Lung (tissue), 12 donors: ENCODE results near the gene CYP27B1. TPM values are rescaled to one million over a fixed set of nuclear protein-coding genes. Genes with fewer than 3 reads are reported as not detected.

Source experiments
- ATAC-seq: fragments of 200-7000 bp; cut with Tn5 transposase; one replicate; pipeline ENCODE4 v1.9.1; 2020; ENCODE audit warnings: moderate number of reproducible peaks; ENCODE audit not compliant: insufficient read depth, low FRiP score
- DNase-seq, 3 donors: peaks; one replicate each; pipeline ENCODE4 v3.0.0-alpha.2; 2013 to 2017
- H3K27ac ChIP-seq, 2 donors: one replicate each; pipeline ENCODE4 v1.5.1; 2013; ENCODE audit warnings: mild to moderate bottlenecking in 2 of 2, moderate library complexity in 2 of 2, control low read depth in 1 of 2, inconsistent platforms in 1 of 2, low read depth in 1 of 2, low read length in 1 of 2
- H3K27me3 ChIP-seq, 3 donors: one replicate each; pipeline ENCODE4 v1.5.1; 2013; ENCODE audit warnings: low read length in 2 of 3; ENCODE audit not compliant: control insufficient read depth in 3 of 3, insufficient read depth in 3 of 3
- H3K36me3 ChIP-seq, 4 donors: one replicate each; pipeline ENCODE4 v1.5.1; 2013; ENCODE audit warnings: low read length in 4 of 4, mild to moderate bottlenecking in 1 of 4, moderate library complexity in 1 of 4; ENCODE audit not compliant: control insufficient read depth in 4 of 4, insufficient read depth in 4 of 4
- H3K4me1 ChIP-seq, 5 donors: one replicate each; pipeline ENCODE4 v1.5.1; 2013; ENCODE audit warnings: low read length in 5 of 5, mild to moderate bottlenecking in 2 of 5, moderate library complexity in 1 of 5; ENCODE audit not compliant: control insufficient read depth in 5 of 5, insufficient read depth in 5 of 5
- H3K4me3 ChIP-seq: one replicate; pipeline ENCODE4 v1.5.1; 2013; ENCODE audit warnings: mild to moderate bottlenecking, control low read depth, moderate library complexity
- H3K9ac ChIP-seq, 2 donors: one replicate each; pipeline ENCODE4 v1.5.1; 2013; ENCODE audit warnings: low read length in 2 of 2, control low read depth in 1 of 2; ENCODE audit not compliant: insufficient read depth in 1 of 2
- H3K9me3 ChIP-seq, 4 donors: one replicate each; pipeline ENCODE4 v1.5.1; 2013; ENCODE audit warnings: low read length in 3 of 4, mild to moderate bottlenecking in 1 of 4, moderate library complexity in 1 of 4; ENCODE audit not compliant: control insufficient read depth in 4 of 4, insufficient read depth in 3 of 4
- WGBS, 2 donors: extraction: QIAGEN DNeasy Blood & Tissue Kit; methylation state at CpG; one replicate each; pipeline ENCODE4 v1.1.7; 2013; 5-methylcytosine and 5-hydroxymethylcytosine counted together
- polyA plus RNA-seq, 2 donors: library from polyadenylated mRNA; stranded (reverse); fragments of 200-250 nt; gene quantifications; one replicate each; pipeline ENCODE4 v1.2.1, GENCODE V29; 2013
- total RNA-seq, 2 donors: library from RNA; depleted of rRNA in 1 of 2; stranded (reverse); fragments of >200 nt in 1 of 2; gene quantifications; one replicate each; pipeline ENCODE4 v1.2.1, GENCODE V29; 2014 to 2021
- TF ChIP-seq, protein P1 (sequence below): IDR thresholded peaks from 2 replicates; pipeline ENCODE4 v1.5.1; 2012; ENCODE audit warnings: mild to moderate bottlenecking; ENCODE audit errors: control extremely low read depth, extremely low read depth
- donor health status: control.
- donor health status: control.
- donor health status: Bipolar disorder and iron deficiency.
- donor health status: healthy.
- donor health status: DM: yes; HTN: yes; CAD: no.

CYP27B1 gene
- total and polyA plus RNA-seq, 4 donors = 1.7 to 5.8 (median 3.6) TPM

DNA sequence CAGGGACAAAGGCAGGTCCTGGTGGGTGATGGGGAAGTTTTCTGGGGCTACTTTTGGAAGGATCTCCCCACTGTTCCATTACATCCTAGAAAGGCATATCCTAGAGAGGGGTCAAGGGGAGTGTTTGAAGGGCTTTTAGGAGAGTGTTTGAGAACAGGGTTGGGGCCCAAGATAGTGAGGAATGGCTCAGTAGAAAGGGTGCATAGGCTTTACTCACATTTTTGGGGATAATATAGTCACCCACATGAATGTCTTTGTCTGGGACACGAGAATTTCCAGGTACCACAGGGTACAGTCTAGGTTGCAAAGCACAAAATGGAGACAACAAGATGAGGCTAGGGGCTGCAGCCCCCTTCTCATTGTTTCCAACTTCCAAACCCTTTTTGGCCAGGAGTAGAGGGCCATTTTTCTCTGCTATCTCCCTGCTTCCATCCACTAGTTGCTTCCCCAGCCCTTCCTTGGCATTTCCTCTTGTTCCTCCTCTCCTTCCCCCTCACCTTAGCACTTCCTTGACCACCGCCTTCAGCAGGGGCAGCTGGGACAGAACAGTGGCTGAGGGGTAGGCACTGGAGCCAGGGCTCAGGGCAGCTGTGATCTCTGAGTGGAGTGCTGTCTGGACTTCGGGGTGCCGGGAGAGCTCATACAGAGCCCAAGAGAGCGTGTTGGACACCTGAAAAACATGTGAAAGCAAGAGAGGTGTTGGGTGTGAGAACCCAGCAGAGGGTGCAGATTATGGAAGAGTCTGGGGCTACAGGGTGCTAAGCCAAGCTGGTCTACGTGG is 2.8 kb downstream of the CYP27B1 start:
- TF ChIP-seq, protein P1, sequence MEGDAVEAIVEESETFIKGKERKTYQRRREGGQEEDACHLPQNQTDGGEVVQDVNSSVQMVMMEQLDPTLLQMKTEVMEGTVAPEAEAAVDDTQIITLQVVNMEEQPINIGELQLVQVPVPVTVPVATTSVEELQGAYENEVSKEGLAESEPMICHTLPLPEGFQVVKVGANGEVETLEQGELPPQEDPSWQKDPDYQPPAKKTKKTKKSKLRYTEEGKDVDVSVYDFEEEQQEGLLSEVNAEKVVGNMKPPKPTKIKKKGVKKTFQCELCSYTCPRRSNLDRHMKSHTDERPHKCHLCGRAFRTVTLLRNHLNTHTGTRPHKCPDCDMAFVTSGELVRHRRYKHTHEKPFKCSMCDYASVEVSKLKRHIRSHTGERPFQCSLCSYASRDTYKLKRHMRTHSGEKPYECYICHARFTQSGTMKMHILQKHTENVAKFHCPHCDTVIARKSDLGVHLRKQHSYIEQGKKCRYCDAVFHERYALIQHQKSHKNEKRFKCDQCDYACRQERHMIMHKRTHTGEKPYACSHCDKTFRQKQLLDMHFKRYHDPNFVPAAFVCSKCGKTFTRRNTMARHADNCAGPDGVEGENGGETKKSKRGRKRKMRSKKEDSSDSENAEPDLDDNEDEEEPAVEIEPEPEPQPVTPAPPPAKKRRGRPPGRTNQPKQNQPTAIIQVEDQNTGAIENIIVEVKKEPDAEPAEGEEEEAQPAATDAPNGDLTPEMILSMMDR = no peak
- ATAC-seq (no peak), DNase-seq (no peak)
- no peaks in the 10 kb centered on the region for H3K9me3 ChIP-seq
- H3K27ac ChIP-seq = no peak overlapping the region
- no peak overlapping the region for H3K4me3 ChIP-seq
- no peak overlapping the region for H3K9ac ChIP-seq
- H3K36me3 ChIP-seq = peaks cover 0 to 4% (median 2%) of the 10 kb centered on the region in 4 donors
- H3K27me3 ChIP-seq = peaks cover 0 to 48% (median 47%) of the 10 kb centered on the region in 3 donors
- peaks cover 0 to 24% (median 8%) of the 10 kb centered on the region in 5 donors for H3K4me1 ChIP-seq
- WGBS, 2 donors = 75 to 76% methylated on average over 6 of the region's 6 CpGs

DNA sequence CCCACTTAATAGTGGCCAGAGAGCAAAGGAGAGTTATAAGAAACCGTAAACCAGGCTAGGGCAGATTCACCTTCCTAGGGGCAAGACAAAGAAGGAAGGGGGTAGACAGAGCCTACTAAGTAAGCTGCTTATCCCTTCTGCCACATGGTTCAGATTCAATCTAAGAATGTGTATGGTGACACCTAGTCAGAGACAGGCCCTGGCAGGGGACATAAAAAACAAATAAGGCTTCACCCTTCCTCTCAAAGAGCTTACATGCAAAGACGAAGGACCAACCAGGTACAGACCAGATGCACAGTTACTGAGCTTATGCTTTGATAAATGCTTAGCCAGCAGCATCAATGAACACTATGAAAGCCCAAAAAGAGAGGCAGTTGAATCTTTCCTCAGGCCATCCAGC is 4.4 kb downstream of the CYP27B1 start:
- ATAC-seq (no peak), DNase-seq (no peak)
- Histone ChIP-seq H3K4me3 (no peak overlapping the region), H3K9ac (no peak overlapping the region), H3K27ac (no peak overlapping the region), H3K9me3 (peaks cover 0 to 5% (median 0%) of the 10 kb centered on the region in 4 donors), H3K36me3 (peaks cover 0 to 12% (median 0%) of the 10 kb centered on the region in 4 donors), H3K27me3 (peaks cover 0 to 47% (median 46%) of the 10 kb centered on the region in 3 donors), H3K4me1 (peaks cover 0 to 24% (median 7%) of the 10 kb centered on the region in 5 donors)
- WGBS, 2 donors = 90 to 91% methylated on average over 2 of the region's 2 CpGs
- TF ChIP-seq, protein P1 = no peak

DNA sequence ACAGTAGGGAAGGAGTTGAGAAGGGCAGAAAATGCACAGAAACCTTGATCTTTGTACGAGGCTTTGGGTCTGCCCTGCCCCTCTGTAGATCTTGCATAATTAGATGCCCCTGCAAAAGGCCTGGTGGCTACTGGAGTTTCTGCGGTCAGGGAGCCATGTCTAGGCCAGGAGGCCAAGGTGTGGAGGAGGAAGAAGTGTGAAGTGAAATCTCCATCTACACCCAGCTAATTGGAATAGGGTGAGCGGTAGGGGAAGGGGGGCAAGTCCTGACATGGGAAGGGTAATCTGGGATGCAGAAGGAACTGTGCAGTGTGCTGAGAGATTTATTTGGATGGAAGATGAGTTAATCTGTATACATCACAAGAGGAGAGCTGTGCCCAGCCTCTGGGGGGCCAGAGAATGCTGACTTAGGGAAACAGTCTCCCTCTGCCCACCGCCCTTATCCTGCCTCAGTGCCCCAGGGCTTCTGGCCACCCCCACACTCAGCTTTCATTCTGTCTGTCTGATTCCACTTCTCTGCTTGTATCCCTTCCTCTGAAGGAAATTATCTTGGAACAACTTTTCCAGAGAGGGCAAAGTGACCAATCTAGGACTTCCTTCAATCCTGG is 5.4 kb downstream of the CYP27B1 start:
- WGBS, 2 donors = 95% methylated on average over 4 of the region's 4 CpGs
- Histone ChIP-seq H3K27ac (no peak overlapping the region), H3K9me3 (peaks cover 0 to 5% (median 0%) of the 10 kb centered on the region in 4 donors), H3K9ac (no peak overlapping the region), H3K27me3 (peaks cover 0 to 39% (median 37%) of the 10 kb centered on the region in 3 donors), H3K4me3 (no peak overlapping the region), H3K36me3 (peaks cover 0 to 12% (median 0%) of the 10 kb centered on the region in 4 donors), H3K4me1 (peaks cover 0 to 20% (median 1%) of the 10 kb centered on the region in 5 donors)
- no peak for ATAC-seq
- no peak for DNase-seq
- TF ChIP-seq, protein P1 = no peak
